ENCODE results near the gene PSORS1C1.

DNA sequence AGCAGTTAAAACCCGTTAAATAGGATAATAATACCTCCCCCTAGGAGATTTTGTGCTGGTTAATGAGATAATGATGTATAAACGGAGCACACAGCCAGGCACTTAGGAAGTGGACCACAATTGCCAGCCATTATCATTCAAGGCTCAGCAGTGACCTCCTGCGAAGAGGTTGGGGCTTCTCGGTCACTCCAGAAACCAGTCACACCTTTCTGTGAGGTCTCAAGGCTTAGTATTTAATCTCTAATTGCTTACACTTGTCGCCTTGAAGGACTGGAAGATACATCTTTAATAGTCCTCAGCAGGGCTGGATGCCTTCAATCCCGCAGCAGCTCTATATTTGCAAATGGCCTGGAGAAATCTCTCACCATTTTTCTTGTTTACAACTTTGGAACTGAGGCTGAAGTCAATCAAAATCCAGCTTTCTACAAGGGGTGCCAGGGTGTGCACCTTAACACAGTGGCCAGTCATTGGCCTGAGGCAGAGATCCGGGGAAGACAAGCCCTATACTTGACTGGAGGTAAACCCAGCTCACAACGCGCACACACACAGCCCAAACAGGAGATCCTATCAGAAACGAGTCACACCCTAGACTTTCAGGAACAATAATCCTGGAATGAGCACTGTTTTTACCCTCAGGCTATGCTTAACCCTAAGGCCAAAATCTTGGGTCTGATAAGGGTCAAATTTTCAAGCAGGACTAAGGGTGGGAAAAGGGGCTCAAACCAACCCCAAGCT is 54.7 kb downstream of the PSORS1C1 start:
- TF ChIP-seq, protein P1, sequence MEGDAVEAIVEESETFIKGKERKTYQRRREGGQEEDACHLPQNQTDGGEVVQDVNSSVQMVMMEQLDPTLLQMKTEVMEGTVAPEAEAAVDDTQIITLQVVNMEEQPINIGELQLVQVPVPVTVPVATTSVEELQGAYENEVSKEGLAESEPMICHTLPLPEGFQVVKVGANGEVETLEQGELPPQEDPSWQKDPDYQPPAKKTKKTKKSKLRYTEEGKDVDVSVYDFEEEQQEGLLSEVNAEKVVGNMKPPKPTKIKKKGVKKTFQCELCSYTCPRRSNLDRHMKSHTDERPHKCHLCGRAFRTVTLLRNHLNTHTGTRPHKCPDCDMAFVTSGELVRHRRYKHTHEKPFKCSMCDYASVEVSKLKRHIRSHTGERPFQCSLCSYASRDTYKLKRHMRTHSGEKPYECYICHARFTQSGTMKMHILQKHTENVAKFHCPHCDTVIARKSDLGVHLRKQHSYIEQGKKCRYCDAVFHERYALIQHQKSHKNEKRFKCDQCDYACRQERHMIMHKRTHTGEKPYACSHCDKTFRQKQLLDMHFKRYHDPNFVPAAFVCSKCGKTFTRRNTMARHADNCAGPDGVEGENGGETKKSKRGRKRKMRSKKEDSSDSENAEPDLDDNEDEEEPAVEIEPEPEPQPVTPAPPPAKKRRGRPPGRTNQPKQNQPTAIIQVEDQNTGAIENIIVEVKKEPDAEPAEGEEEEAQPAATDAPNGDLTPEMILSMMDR (conservative IDR thresholded peaks at IDR 0.05 in 1 of 2, IDR thresholded peaks at IDR 0.05 in 1 of 2; ENCODE audit: low read depth in 1 of 2, low read length in 2 of 2): no peak
- no peak for TF ChIP-seq EZH2 (IDR thresholded peaks at IDR 0.05; ENCODE audit: low read length, missing control alignments)
